IMR-90 (cell line): ENCODE measurements around the gene OSBPL9. TPM values are rescaled to one million over a fixed set of nuclear protein-coding genes. Genes with fewer than 3 reads are reported as not detected.

Source experiments
- ATAC-seq: fragments of 200-7000 bp; cut with Tn5 transposase; 2 replicates; pipeline ENCODE4 v1.9.1; 2020; ENCODE audit warnings: low read depth, mild to moderate bottlenecking, moderate library complexity
- BruUV-seq: library from RNA; stranded (reverse); fragments of 400-500 nt; replicated peaks from 2 replicates; lab custom pipeline; 2021; lab: Mats Ljungman, UMichigan
- CTCF ChIA-PET: fragments of 300-600 bp; formaldehyde crosslinking; extraction: SDS; loops from one replicate; lab custom pipeline; 2021; ENCODE audit warnings: antibody characterized with exemption; lab: Yijun Ruan, JAX
- POLR2A ChIA-PET: fragments of 300-600 bp; sonication (Branson Sonifier 250); formaldehyde crosslinking; loops from one replicate; lab custom pipeline; 2022; ENCODE audit warnings: antibody characterized with exemption; ENCODE audit not compliant: unreplicated experiment; lab: Charles Lee
- DNase-seq: peaks from one replicate; pipeline ENCODE4 v3.0.0; 2013
- H2AFZ ChIP-seq: replicated peaks from 2 replicates; pipeline ENCODE3; 2013; ENCODE audit warnings: low read length, mild to moderate bottlenecking; ENCODE audit not compliant: poor library complexity
- H2AK5ac ChIP-seq: 2 replicates; pipeline ENCODE4 v1.6.1; 2013; ENCODE audit warnings: low read depth, low read length, inconsistent platforms
- H2AK9ac ChIP-seq: replicated peaks from 2 replicates; pipeline ENCODE3; 2013; ENCODE audit warnings: mild to moderate bottlenecking, low read depth, low read length, moderate library complexity; ENCODE audit not compliant: poor library complexity
- H2BK120ac ChIP-seq: 2 replicates; pipeline ENCODE4 v1.6.1; 2013; ENCODE audit warnings: low read depth, low read length, inconsistent platforms
- H2BK15ac ChIP-seq: 3 replicates; pipeline ENCODE4 v1.6.1; 2013; ENCODE audit warnings: low read depth, low read length, inconsistent platforms
- H2BK20ac ChIP-seq: 2 replicates; pipeline ENCODE4 v1.6.1; 2013; ENCODE audit warnings: low read depth, mild to moderate bottlenecking, inconsistent platforms, low read length, moderate library complexity
- H2BK5ac ChIP-seq: 2 replicates; pipeline ENCODE4 v1.6.1; 2013; ENCODE audit warnings: mild to moderate bottlenecking, low read depth, low read length, inconsistent platforms; ENCODE audit not compliant: poor library complexity, severe bottlenecking
- H3K14ac ChIP-seq: replicated peaks from 2 replicates; pipeline ENCODE4 v1.6.1; 2013; ENCODE audit warnings: low read depth, low read length, inconsistent platforms
- H3K18ac ChIP-seq: 2 replicates; pipeline ENCODE4 v1.6.1; 2013; ENCODE audit warnings: low read depth, low read length, control low read depth
- H3K23ac ChIP-seq: 2 replicates; pipeline ENCODE4 v1.6.1; 2013; ENCODE audit warnings: low read depth, low read length, inconsistent platforms
- H3K27ac ChIP-seq: 2 replicates; pipeline ENCODE4 v1.5.1; 2013; ENCODE audit warnings: mild to moderate bottlenecking, control low read depth, low read length; ENCODE audit not compliant: insufficient read depth
- H3K27me3 ChIP-seq: 2 replicates; pipeline ENCODE4 v1.6.1; 2013; ENCODE audit warnings: low read length; ENCODE audit not compliant: control insufficient read depth, insufficient read depth
- H3K36me3 ChIP-seq: 2 replicates; pipeline ENCODE4 v1.6.1; 2013; ENCODE audit warnings: low read length, mixed read lengths; ENCODE audit not compliant: control insufficient read depth, insufficient read depth
- H3K4ac ChIP-seq: 2 replicates; pipeline ENCODE4 v1.6.1; 2013; ENCODE audit warnings: low read depth, low read length, inconsistent platforms
- H3K4me1 ChIP-seq: 2 replicates; pipeline ENCODE4 v1.6.1; 2013; ENCODE audit warnings: low read length, mixed read lengths; ENCODE audit not compliant: control insufficient read depth, insufficient read depth
- H3K4me2 ChIP-seq: 2 replicates; pipeline ENCODE4 v1.6.1; 2013; ENCODE audit warnings: low read depth, mild to moderate bottlenecking, control low read depth, low read length, moderate library complexity
- H3K4me3 ChIP-seq: 2 replicates; pipeline ENCODE4 v1.5.1; 2013; ENCODE audit warnings: low read depth, mild to moderate bottlenecking, control low read depth, low read length, moderate library complexity; ENCODE audit not compliant: insufficient read depth
- H3K56ac ChIP-seq: 2 replicates; pipeline ENCODE4 v1.6.1; 2013; ENCODE audit warnings: low read length, inconsistent platforms; ENCODE audit not compliant: insufficient read depth; ENCODE audit errors: extremely low read depth
- H3K79me1 ChIP-seq, 2 experiments: 2 replicates each; pipeline ENCODE4 v1.6.1; 2013; ENCODE audit warnings: low read length in 2 of 2, inconsistent platforms in 1 of 2, low read depth in 1 of 2
- H3K9ac ChIP-seq: 2 replicates; pipeline ENCODE4 v1.6.1; 2013; ENCODE audit warnings: low read depth, low read length, control low read depth
- H3K9me1 ChIP-seq: 2 replicates; pipeline ENCODE4 v1.6.1; 2013; ENCODE audit warnings: low read length, inconsistent platforms; ENCODE audit not compliant: insufficient read depth
- H3K9me3 ChIP-seq: 2 replicates; pipeline ENCODE4 v1.6.1; 2013; ENCODE audit warnings: low read length; ENCODE audit not compliant: control insufficient read depth, insufficient read depth
- H4K20me1 ChIP-seq: 2 replicates; pipeline ENCODE4 v1.6.1; 2013; ENCODE audit warnings: low read length, inconsistent platforms; ENCODE audit not compliant: insufficient read depth
- H4K5ac ChIP-seq: 2 replicates; pipeline ENCODE4 v1.6.1; 2013; ENCODE audit warnings: mild to moderate bottlenecking, low read depth, low read length, control low read depth
- H4K8ac ChIP-seq, 2 experiments: 2 replicates each; pipeline ENCODE4 v1.6.1; 2013; ENCODE audit warnings: low read depth in 2 of 2, low read length in 2 of 2, control low read depth in 1 of 2, inconsistent platforms in 1 of 2
- H4K91ac ChIP-seq: 2 replicates; pipeline ENCODE4 v1.6.1; 2013; ENCODE audit warnings: low read depth, low read length, inconsistent platforms; ENCODE audit not compliant: insufficient read depth
- CEBPB ChIP-seq: IDR thresholded peaks from 2 replicates; pipeline ENCODE4 v1.6.1; 2012; ENCODE audit warnings: low read depth, low read length, improper control_type of control experiment
- CHD1 ChIP-seq: IDR thresholded peaks from 2 replicates; pipeline ENCODE4 v1.6.1; 2012; ENCODE audit warnings: low read depth, low read length, improper control_type of control experiment
- ELK1 ChIP-seq: fragments of 150-350 bp; IDR thresholded peaks from 2 replicates; pipeline ENCODE4 v1.6.1; 2016; ENCODE audit warnings: low read depth, mild to moderate bottlenecking, low read length, moderate library complexity, borderline replicate concordance
- MAZ ChIP-seq: IDR thresholded peaks from 2 replicates; pipeline ENCODE4 v1.6.1; 2012; ENCODE audit warnings: low read depth, mild to moderate bottlenecking, low read length, improper control_type of control experiment, moderate library complexity, borderline replicate concordance
- WGBS, 2 experiments: methylation state at CpG; one replicate each; pipeline versions ENCODE4 v1.1.5 to v1.1.7; 2013; ENCODE audit warnings: missing lambda C conversion rate in 2 of 2; ENCODE audit not compliant: insufficient read length in 1 of 2; ENCODE audit errors: extremely low coverage in 2 of 2; 5-methylcytosine and 5-hydroxymethylcytosine counted together
- dilution Hi-C: fragments of 300-500 bp; cut with HindIII; formaldehyde crosslinking; loops from one replicate; pipeline ENCODE4 v1.14.3; 2018; ENCODE audit warnings: low sequenced_read_pairs; ENCODE audit not compliant: unreplicated experiment
- in situ Hi-C: fragments of 300-500 bp; cut with MboI; formaldehyde crosslinking; loops from 3 replicates; pipeline ENCODE4 v1.14.3; 2019; ENCODE audit warnings: low sequenced_read_pairs, inconsistent platforms, mixed read lengths
- intact Hi-C: fragments of 100-400 bp; cut with micrococcal nuclease; formaldehyde crosslinking; loops from 2 replicates; pipeline ENCODE4 v1.10.0; 2022
- polyA plus RNA-seq, 3 experiments: library from polyadenylated mRNA; depleted of rRNA; stranded (reverse); fragments of >200 nt; gene quantifications; 2 replicates each; pipeline ENCODE4 v1.2.3, GENCODE V29; 2012; ENCODE audit warnings: low replicate concordance in 1 of 3
- total RNA-seq: library from RNA; depleted of rRNA; stranded (reverse); fragments of >200 nt; gene quantifications from 2 replicates; pipeline ENCODE4 v1.2.3, GENCODE V29; 2012

OSBPL9 gene
- total and polyA plus RNA-seq, 2 of the 4 experiments (the other 2 are of a cell fraction), result 51.4 to 127 TPM

GRCh38 chr1:51819810-51820209 is 202.9 kb downstream of the OSBPL9 start:
- Histone ChIP-seq H3K36me3 (peaks cover 7% of the 10 kb centered on the region), H3K23ac (peak overlapping the region; percentile 39; the same call in 1 of the 2 replicates), H2AFZ (no peak overlapping the region), H2BK20ac (no peak overlapping the region), H2AK9ac (no peak overlapping the region), H2BK15ac (no peak overlapping the region), H3K27me3 (no peaks in the 10 kb centered on the region), H2BK120ac (no peak overlapping the region), H3K79me1 (peaks cover 2 to 13% of the 10 kb centered on the region in 2 experiments; a peak in 2 of 4 replicates), H4K8ac (no peak overlapping the region; a peak in 1 of 4 replicates), H3K14ac (no peak overlapping the region), H3K4me3 (no peak overlapping the region), H3K18ac (no peak overlapping the region; the same call in 1 of the 2 replicates), H3K9ac (no peak overlapping the region), H4K20me1 (no peaks in the 10 kb centered on the region), H3K4ac (no peak overlapping the region), H3K4me1 (peaks cover 11% of the 10 kb centered on the region), H3K4me2 (peak overlapping the region; percentile 67; the same call in 1 of the 2 replicates), H4K5ac (no peak overlapping the region), H3K56ac (no peak overlapping the region), H3K27ac (no peak overlapping the region), H4K91ac (no peak overlapping the region), H3K9me1 (no peaks in the 10 kb centered on the region), H2AK5ac (no peak overlapping the region), H3K9me3 (no peaks in the 10 kb centered on the region), H2BK5ac (peak overlapping the region; percentile 56)
- ChIA-PET POLR2A (no interaction called here), CTCF (no interaction called here)
- in situ Hi-C loops, result no loop called here
- no peak for TF ChIP-seq MAZ
- TF ChIP-seq CHD1, result no peak
- TF ChIP-seq ELK1, result no peak
- peak; percentile 49; the same call in 1 of the 2 replicates for TF ChIP-seq CEBPB
- ATAC-seq (peak; percentile 72), DNase-seq (peak; percentile 31)
- dilution Hi-C loops, result no loop called here
- WGBS, 2 experiments, result no CpG with 5 or more reads among the region's 1 CpG
- intact Hi-C loops, result no loop called here
- no TSS peak for BruUV-seq
